Endothelial cell of umbilical vein (primary cell): ENCODE measurements around the gene HPCAL4. TPM values are rescaled to one million over a fixed set of nuclear protein-coding genes. Genes with fewer than 3 reads are reported as not detected.

Experiments
- BruUV-seq: library from RNA; stranded (reverse); fragments of 400-500 nt; replicated peaks from 2 replicates; lab custom pipeline; 2021; lab: Mats Ljungman, UMichigan
- CTCF ChIA-PET: fragments of 300-600, 350-600 bp; sonication (Branson Sonifier 250); formaldehyde crosslinking; loops from one replicate; lab custom pipeline; 2021; ENCODE audit warnings: antibody characterized with exemption, inconsistent platforms; lab: Charles Lee
- POLR2A ChIA-PET: fragments of 300-600, 350-600 bp; sonication (Branson Sonifier 250); formaldehyde crosslinking; loops from one replicate; lab custom pipeline; 2021; ENCODE audit warnings: antibody characterized with exemption, inconsistent platforms; lab: Charles Lee
- DNase-seq: peaks from one replicate; pipeline ENCODE4 v3.0.0-alpha.2; 2011; ENCODE audit warnings: low read depth, low spot score
- FAIRE-seq: peaks from 2 replicates; lab custom pipeline; 2011; peaks lifted over from hg19 to GRCh38; lab: Jason Lieb, UNC
- H2AFZ ChIP-seq: 2 replicates; pipeline ENCODE4 v1.6.0; 2012; ENCODE audit warnings: low read depth, low read length, control low read depth, inconsistent platforms
- H3K27ac ChIP-seq: 2 replicates; pipeline ENCODE4 v1.5.1; 2011; ENCODE audit warnings: low read depth, mild to moderate bottlenecking, control low read depth, low read length, moderate library complexity; ENCODE audit not compliant: insufficient read depth
- H3K27me3 ChIP-seq, 2 experiments: 2 replicates each; pipeline versions ENCODE4 v1.6.0 to v1.6.1; 2011; ENCODE audit warnings: low read length in 2 of 2, mixed read lengths in 1 of 2; ENCODE audit not compliant: control insufficient read depth in 2 of 2, insufficient read depth in 2 of 2
- H3K36me3 ChIP-seq, 2 experiments: 2 replicates in 1 of 2; 3 replicates in 1 of 2; pipeline ENCODE4 v1.5.1; 2011; ENCODE audit warnings: low read length in 2 of 2, mild to moderate bottlenecking in 1 of 2, moderate library complexity in 1 of 2; ENCODE audit not compliant: control insufficient read depth in 2 of 2, insufficient read depth in 2 of 2; ENCODE audit errors: extremely low read depth in 1 of 2
- H3K4me1 ChIP-seq: 3 replicates; pipeline ENCODE4 v1.5.1; 2011; ENCODE audit warnings: mild to moderate bottlenecking, low read length; ENCODE audit not compliant: control insufficient read depth, insufficient read depth; ENCODE audit errors: extremely low read depth
- H3K4me2 ChIP-seq: 2 replicates; pipeline ENCODE4 v1.6.1; 2011; ENCODE audit warnings: low read length, control low read depth, mixed read lengths; ENCODE audit not compliant: insufficient read depth
- H3K4me3 ChIP-seq, 3 experiments: fragments of 200-600 bp in 1 of 3; sonication (generic), shearing (Covaris generic) in 1 of 3; replicated peaks in 1 of 3; 2 replicates each; pipeline ENCODE4 v1.5.1; 2011 to 2016; ENCODE audit warnings: control low read depth in 3 of 3, low read length in 3 of 3, mild to moderate bottlenecking in 2 of 3, inconsistent platforms in 1 of 3, low read depth in 1 of 3, moderate library complexity in 1 of 3; ENCODE audit not compliant: insufficient read depth in 1 of 3
- H3K79me2 ChIP-seq: 2 replicates; pipeline ENCODE4 v1.6.0; 2012; ENCODE audit warnings: low read length, inconsistent platforms; ENCODE audit not compliant: control insufficient read depth, insufficient read depth
- H3K9ac ChIP-seq: replicated peaks from 2 replicates; pipeline ENCODE3; 2011; ENCODE audit warnings: low read length, control low read depth; ENCODE audit not compliant: insufficient read depth; ENCODE audit errors: extremely low read depth
- H3K9me1 ChIP-seq: replicated peaks from 3 replicates; pipeline ENCODE4 v1.6.0; 2011; ENCODE audit warnings: mild to moderate bottlenecking, low read length; ENCODE audit not compliant: control insufficient read depth, insufficient read depth; ENCODE audit errors: extremely low read depth
- H3K9me3 ChIP-seq: replicated peaks from 2 replicates; pipeline ENCODE4 v1.5.1; 2012; ENCODE audit warnings: low read length, inconsistent platforms; ENCODE audit not compliant: control insufficient read depth, insufficient read depth
- H4K20me1 ChIP-seq: replicated peaks from 2 replicates; pipeline ENCODE3; 2011; ENCODE audit warnings: mild to moderate bottlenecking, low read length; ENCODE audit not compliant: control insufficient read depth, insufficient read depth; ENCODE audit errors: extremely low read depth
- CTCF ChIP-seq, 2 donors: IDR thresholded peaks; 1 replicate in 1 of 2; 2 replicates in 1 of 2; pipeline ENCODE4 v1.5.1; 2011; ENCODE audit warnings: low read length in 2 of 2, mild to moderate bottlenecking in 2 of 2, moderate library complexity in 2 of 2, control low read depth in 1 of 2, inconsistent platforms in 1 of 2, low read depth in 1 of 2; ENCODE audit not compliant: insufficient read depth in 1 of 2; ENCODE audit errors: extremely low read depth in 1 of 2
- EZH2 ChIP-seq: IDR thresholded peaks from 2 replicates; pipeline ENCODE4 v1.6.1; 2012; ENCODE audit warnings: borderline replicate concordance, low read depth, mild to moderate bottlenecking, moderate library complexity, low read length, inconsistent platforms; ENCODE audit not compliant: severe bottlenecking
- JUN ChIP-seq: IDR thresholded peaks from 2 replicates; pipeline ENCODE4 v1.6.1; 2011; ENCODE audit warnings: borderline replicate concordance, low read depth; ENCODE audit not compliant: insufficient read length, insufficient read depth
- MAX ChIP-seq: IDR thresholded peaks from 2 replicates; pipeline ENCODE4 v1.6.1; 2011; ENCODE audit not compliant: insufficient read depth, insufficient read length
- POLR2A ChIP-seq: IDR thresholded peaks from 2 replicates; pipeline ENCODE4 v1.6.1; 2012; ENCODE audit warnings: low read depth, mild to moderate bottlenecking, control low read depth, low read length
- POLR2AphosphoS5 ChIP-seq: IDR thresholded peaks from 2 replicates; pipeline ENCODE4 v1.6.1; 2012; ENCODE audit warnings: low read depth, mild to moderate bottlenecking, control low read depth, low read length, moderate library complexity; ENCODE audit not compliant: insufficient read depth
- dilution Hi-C: fragments of 300-500 bp; cut with MboI; formaldehyde crosslinking; loops from one replicate; pipeline ENCODE4 v1.15.0; 2019; ENCODE audit warnings: low sequenced_read_pairs; ENCODE audit not compliant: extremely low pct_ligation_motif_present
- intact Hi-C: fragments of 100-400 bp; cut with micrococcal nuclease; formaldehyde crosslinking; loops from one replicate; pipeline ENCODE4 v1.10.0; 2022
- polyA plus RNA-seq, 4 experiments: library from polyadenylated mRNA; depleted of rRNA in 3 of 4; stranded (reverse) in 3 of 4; unstranded in 1 of 4; fragments of >200 nt; gene quantifications; 2 replicates each; pipeline versions ENCODE4 v1.2.1 to v1.2.3, GENCODE V29; 2011 to 2012; ENCODE audit warnings: missing spikeins in 1 of 4
- total RNA-seq: library from RNA; stranded (reverse); gene quantifications from 2 replicates; pipeline ENCODE4 v1.2.3, GENCODE V29; 2021

Gene HPCAL4
- total and polyA plus RNA-seq, 2 donors (not counting 3 experiments of a cell fraction or from before 2014, with no cell fraction given), result not detected

DNA sequence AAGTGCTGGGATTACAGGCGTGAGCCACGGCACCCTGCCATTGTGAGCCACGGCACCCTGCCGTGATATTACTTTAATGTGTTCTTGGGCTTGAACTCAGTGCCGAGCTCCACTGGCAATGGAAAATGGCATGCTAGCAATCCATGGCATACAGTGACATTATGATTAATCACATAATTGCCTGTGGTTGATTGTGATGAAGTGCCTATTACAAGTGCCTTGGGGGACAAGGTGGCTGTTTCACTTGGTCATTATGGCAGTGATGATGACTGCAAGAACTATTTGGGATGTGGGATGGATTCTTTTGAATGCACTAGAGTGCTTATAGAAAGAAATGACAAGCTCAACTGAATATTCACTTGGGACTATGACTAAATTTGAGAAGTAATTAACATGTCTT lies 22.3 kb upstream of the HPCAL4 start:
- Histone ChIP-seq H3K36me3 (no peaks in the 10 kb centered on the region), H3K79me2 (no peaks in the 10 kb centered on the region), H3K27me3 (peaks cover 36 to 39% of the 10 kb centered on the region in 2 experiments), H2AFZ (no peak overlapping the region), H3K27ac (no peak overlapping the region), H3K9ac (no peak overlapping the region), H3K9me3 (no peaks in the 10 kb centered on the region), H3K4me2 (no peak overlapping the region), H3K4me1 (no peaks in the 10 kb centered on the region), H4K20me1 (no peaks in the 10 kb centered on the region), H3K9me1 (no peaks in the 10 kb centered on the region), H3K4me3 (no peak overlapping the region)
- TF ChIP-seq POLR2A (no peak), EZH2 (no peak), CTCF (IDR thresholded peaks at IDR 0.05; ENCODE audit: extremely low read depth in 1 of 2, insufficient read depth in 1 of 2, low read depth in 1 of 2, low read length in 2 of 2) (no peak)
- ChIA-PET POLR2A (no interaction called here), CTCF (interaction anchor here (0.7 to 3.5 kb wide), 4 partner anchors 12 to 107 kb away, joined by 3 to 24 read pairs (median 4); partner anchors contain the start of gene NT5C1A)
- intact Hi-C loops, result no loop called here
- BruUV-seq, result no TSS peak
- dilution Hi-C loops, result no loop called here
- FAIRE-seq, result no peak
- DNase-seq, result no peak

- Histone ChIP-seq H3K4me3 (no peak overlapping the region), H3K9me1 (no peaks in the 10 kb centered on the region), H3K4me1 (no peaks in the 10 kb centered on the region), H3K27me3 (peaks cover 28 to 29% of the 10 kb centered on the region in 2 experiments), H2AFZ (no peak overlapping the region), H3K27ac (no peak overlapping the region), H4K20me1 (no peaks in the 10 kb centered on the region), H3K4me2 (no peak overlapping the region), H3K9ac (no peak overlapping the region), H3K9me3 (no peaks in the 10 kb centered on the region), H3K36me3 (no peaks in the 10 kb centered on the region), H3K79me2 (no peaks in the 10 kb centered on the region)
- intact Hi-C loops (no loop called here), dilution Hi-C loops (no loop called here)
- BruUV-seq, result no TSS peak
- TF ChIP-seq MAX (no peak), CTCF (IDR thresholded peaks at IDR 0.05; ENCODE audit: extremely low read depth in 1 of 2, insufficient read depth in 1 of 2, low read depth in 1 of 2, low read length in 2 of 2) (no peak), EZH2 (no peak), JUN (no peak), POLR2AphosphoS5 (no peak)
- POLR2A ChIA-PET, result no interaction called here
- CTCF ChIA-PET, result interaction anchor here (0.9 to 3.5 kb wide), 4 partner anchors 21 to 106 kb away, joined by 3 to 24 read pairs (median 3); partner anchors contain the start of gene HPCAL4
- FAIRE-seq (no peak), DNase-seq (no peak)
Observed at GRCh38 chr1:39711966-39712340, 20.7 kb upstream of the HPCAL4 start.
